ENCODE results near the gene MINDY4. TPM values are rescaled to one million over a fixed set of nuclear protein-coding genes. Genes with fewer than 3 reads are reported as not detected.

Gene MINDY4
- total RNA-seq, 3 donors from 2014 or later (not counting 1 experiment from before 2014, with no cell fraction given), result 1.1 to 1.7 (median 1.1) TPM

GRCh38 chr7:30743371-30744074, 27.7 kb upstream of the MINDY4 start:
- H3K4me1 Mint-ChIP-seq, result peaks cover 22 to 25% of the 10 kb centered on the region in 2 donors
- intact Hi-C loops (cut with micrococcal nuclease), result loop anchor here (5.0 kb wide), 1 partner anchor 61 kb away; the partner anchor contains the start of gene CRHR2
- DNase-seq (no peak), ATAC-seq (no peak)
- no peaks in the 10 kb centered on the region for H3K27me3 Mint-ChIP-seq (ENCODE audit: low read depth in 2 of 2)
- Histone ChIP-seq H3K9me3 (ENCODE audit: control insufficient read depth, insufficient read depth, low read length) (no peaks in the 10 kb centered on the region), H3K27ac (ENCODE audit: low read length) (no peak overlapping the region), H3K36me3 (ENCODE audit: control insufficient read depth, insufficient read depth, low read length) (no peaks in the 10 kb centered on the region), H3K4me3 (ENCODE audit: low read length) (no peak overlapping the region), H3K4me1 (ENCODE audit: control insufficient read depth, insufficient read depth, low read length) (peaks cover 24% of the 10 kb centered on the region), H3K27me3 (ENCODE audit: control insufficient read depth, insufficient read depth, low read length) (no peaks in the 10 kb centered on the region)
- H3K4me3 Mint-ChIP-seq, result no peak overlapping the region
- 77% methylated on average over 8 of the region's 8 CpGs for WGBS (ENCODE audit: insufficient coverage)
- TF ChIP-seq, protein P1, sequence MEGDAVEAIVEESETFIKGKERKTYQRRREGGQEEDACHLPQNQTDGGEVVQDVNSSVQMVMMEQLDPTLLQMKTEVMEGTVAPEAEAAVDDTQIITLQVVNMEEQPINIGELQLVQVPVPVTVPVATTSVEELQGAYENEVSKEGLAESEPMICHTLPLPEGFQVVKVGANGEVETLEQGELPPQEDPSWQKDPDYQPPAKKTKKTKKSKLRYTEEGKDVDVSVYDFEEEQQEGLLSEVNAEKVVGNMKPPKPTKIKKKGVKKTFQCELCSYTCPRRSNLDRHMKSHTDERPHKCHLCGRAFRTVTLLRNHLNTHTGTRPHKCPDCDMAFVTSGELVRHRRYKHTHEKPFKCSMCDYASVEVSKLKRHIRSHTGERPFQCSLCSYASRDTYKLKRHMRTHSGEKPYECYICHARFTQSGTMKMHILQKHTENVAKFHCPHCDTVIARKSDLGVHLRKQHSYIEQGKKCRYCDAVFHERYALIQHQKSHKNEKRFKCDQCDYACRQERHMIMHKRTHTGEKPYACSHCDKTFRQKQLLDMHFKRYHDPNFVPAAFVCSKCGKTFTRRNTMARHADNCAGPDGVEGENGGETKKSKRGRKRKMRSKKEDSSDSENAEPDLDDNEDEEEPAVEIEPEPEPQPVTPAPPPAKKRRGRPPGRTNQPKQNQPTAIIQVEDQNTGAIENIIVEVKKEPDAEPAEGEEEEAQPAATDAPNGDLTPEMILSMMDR (IDR thresholded peaks at IDR 0.05), result no peak
- H3K27ac Mint-ChIP-seq, result peak overlapping the region; percentile 29 to 69
- no peaks in the 10 kb centered on the region for H3K9me3 Mint-ChIP-seq
- H3K36me3 Mint-ChIP-seq, result no peaks in the 10 kb centered on the region

- Mint-ChIP-seq H3K9me3 (no peaks in the 10 kb centered on the region), H3K4me1 (peaks cover 18 to 20% of the 10 kb centered on the region in 2 donors), H3K27me3 (ENCODE audit: low read depth in 2 of 2) (no peaks in the 10 kb centered on the region), H3K36me3 (no peaks in the 10 kb centered on the region), H3K27ac (peak overlapping the region; percentile 6 to 69), H3K4me3 (no peak overlapping the region)
- ATAC-seq (peak; percentile 47 to 63 (median 53)), DNase-seq (peak in 1 of 2 donors; percentile 26)
- H3K27ac ChIP-seq (ENCODE audit: low read length), result no peak overlapping the region
- intact Hi-C loops (cut with micrococcal nuclease), result loop anchor here (5.0 kb wide), 1 partner anchor 62 kb away; the partner anchor contains the start of gene CRHR2
- TF ChIP-seq, protein P1 (IDR thresholded peaks at IDR 0.05), result no peak
- no peaks in the 10 kb centered on the region for H3K27me3 ChIP-seq (ENCODE audit: control insufficient read depth, insufficient read depth, low read length)
- H3K9me3 ChIP-seq (ENCODE audit: control insufficient read depth, insufficient read depth, low read length), result no peaks in the 10 kb centered on the region
- peaks cover 19% of the 10 kb centered on the region for H3K4me1 ChIP-seq (ENCODE audit: control insufficient read depth, insufficient read depth, low read length)
- H3K4me3 ChIP-seq (ENCODE audit: low read length), result no peak overlapping the region
- 61% methylated on average over 12 of the region's 12 CpGs for WGBS (ENCODE audit: insufficient coverage)
- H3K36me3 ChIP-seq (ENCODE audit: control insufficient read depth, insufficient read depth, low read length), result no peaks in the 10 kb centered on the region
Observed at GRCh38 chr7:30744075-30744417, 27.2 kb upstream of the MINDY4 start.

- DNase-seq (no peak), ATAC-seq (no peak)
- Mint-ChIP-seq H3K36me3 (no peaks in the 10 kb centered on the region), H3K9me3 (no peaks in the 10 kb centered on the region), H3K27ac (no peak overlapping the region), H3K4me3 (no peak overlapping the region), H3K4me1 (peaks cover 18 to 19% of the 10 kb centered on the region in 2 donors), H3K27me3 (ENCODE audit: low read depth in 2 of 2) (peaks cover 0 to 3% of the 10 kb centered on the region in 2 donors)
- H3K9me3 ChIP-seq (ENCODE audit: control insufficient read depth, insufficient read depth, low read length), result no peaks in the 10 kb centered on the region
- WGBS (ENCODE audit: insufficient coverage), result 88% methylated on average over 6 of the region's 6 CpGs
- intact Hi-C loops (cut with micrococcal nuclease), result no loop called here
- H3K4me1 ChIP-seq (ENCODE audit: control insufficient read depth, insufficient read depth, low read length), result peaks cover 14% of the 10 kb centered on the region
- H3K36me3 ChIP-seq (ENCODE audit: control insufficient read depth, insufficient read depth, low read length), result no peaks in the 10 kb centered on the region
- TF ChIP-seq, protein P1 (IDR thresholded peaks at IDR 0.05), result no peak
- H3K27ac ChIP-seq (ENCODE audit: low read length), result no peak overlapping the region
- H3K27me3 ChIP-seq (ENCODE audit: control insufficient read depth, insufficient read depth, low read length), result no peaks in the 10 kb centered on the region
- no peak overlapping the region for H3K4me3 ChIP-seq (ENCODE audit: low read length)
Observed at GRCh38 chr7:30745261-30745941, 25.8 kb upstream of the MINDY4 start.
